ENCODE measurements around the gene GPR17.

GRCh38 chr2:127599211-127599610 is 46.7 kb upstream of the GPR17 start:
- TF ChIP-seq, protein P1, sequence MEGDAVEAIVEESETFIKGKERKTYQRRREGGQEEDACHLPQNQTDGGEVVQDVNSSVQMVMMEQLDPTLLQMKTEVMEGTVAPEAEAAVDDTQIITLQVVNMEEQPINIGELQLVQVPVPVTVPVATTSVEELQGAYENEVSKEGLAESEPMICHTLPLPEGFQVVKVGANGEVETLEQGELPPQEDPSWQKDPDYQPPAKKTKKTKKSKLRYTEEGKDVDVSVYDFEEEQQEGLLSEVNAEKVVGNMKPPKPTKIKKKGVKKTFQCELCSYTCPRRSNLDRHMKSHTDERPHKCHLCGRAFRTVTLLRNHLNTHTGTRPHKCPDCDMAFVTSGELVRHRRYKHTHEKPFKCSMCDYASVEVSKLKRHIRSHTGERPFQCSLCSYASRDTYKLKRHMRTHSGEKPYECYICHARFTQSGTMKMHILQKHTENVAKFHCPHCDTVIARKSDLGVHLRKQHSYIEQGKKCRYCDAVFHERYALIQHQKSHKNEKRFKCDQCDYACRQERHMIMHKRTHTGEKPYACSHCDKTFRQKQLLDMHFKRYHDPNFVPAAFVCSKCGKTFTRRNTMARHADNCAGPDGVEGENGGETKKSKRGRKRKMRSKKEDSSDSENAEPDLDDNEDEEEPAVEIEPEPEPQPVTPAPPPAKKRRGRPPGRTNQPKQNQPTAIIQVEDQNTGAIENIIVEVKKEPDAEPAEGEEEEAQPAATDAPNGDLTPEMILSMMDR (IDR thresholded peaks at IDR 0.05): no peak
- TF ChIP-seq EZH2 (IDR thresholded peaks at IDR 0.05; ENCODE audit: borderline replicate concordance, insufficient read depth, low read depth, low read length, poor library complexity, severe bottlenecking): no peak

Data from B cell (primary cell).